GM12878 (cell line): Measurements from ENCODE around the gene FAM131B. TPM values are rescaled to one million over a fixed set of nuclear protein-coding genes. Genes with fewer than 3 reads are reported as not detected.

ENCODE experiments used
- ATAC-seq: fragments of 200-7000 bp; cut with Tn5 transposase; 3 replicates; pipeline ENCODE4 v1.9.1; 2020; ENCODE audit warnings: mild to moderate bottlenecking, moderate library complexity
- BruUV-seq: library from RNA; stranded (reverse); fragments of 400-500 nt; replicated peaks from 2 replicates; lab custom pipeline; 2021; lab: Mats Ljungman, UMichigan
- CTCF ChIA-PET: fragments of 300-600 bp; sonication (Branson Sonifier 250); formaldehyde crosslinking; extraction: SDS; loops from one replicate; lab custom pipeline; 2021; ENCODE audit warnings: inconsistent platforms; lab: Yijun Ruan, JAX
- POLR2A ChIA-PET: fragments of 350-600 bp; formaldehyde crosslinking; extraction: SDS; loops from one replicate; lab custom pipeline; 2021; ENCODE audit warnings: inconsistent platforms; lab: Charles Lee
- RAD21 ChIA-PET: fragments of 300-600 bp; sonication (Branson Sonifier 250); formaldehyde crosslinking; loops from one replicate; lab custom pipeline; 2023; ENCODE audit warnings: antibody characterized with exemption; ENCODE audit not compliant: unreplicated experiment; lab: Charles Lee
- SMC1A ChIA-PET: fragments of 300-600 bp; sonication (Branson Sonifier 250); formaldehyde crosslinking; loops from one replicate; lab custom pipeline; 2023; ENCODE audit not compliant: unreplicated experiment, uncharacterized antibody; lab: Charles Lee
- DNase-seq: peaks from one replicate; pipeline ENCODE4 v3.0.0-alpha.2; 2011; ENCODE audit warnings: low read depth, low spot score
- FAIRE-seq: peaks from 3 replicates; lab custom pipeline; 2011; peaks lifted over from hg19 to GRCh38; lab: Jason Lieb, UNC
- H2AFZ ChIP-seq: 2 replicates; pipeline ENCODE4 v1.6.0; 2011; ENCODE audit warnings: low read depth, low read length, control low read depth; ENCODE audit not compliant: control insufficient read depth
- H3K27ac ChIP-seq: 2 replicates; pipeline ENCODE4 v1.5.1; 2011; ENCODE audit warnings: control low read depth; ENCODE audit not compliant: control insufficient read depth, insufficient read depth
- H3K27me3 ChIP-seq, 2 experiments: replicated peaks in 1 of 2; 2 replicates each; pipeline versions ENCODE4 v1.6.0 to v1.6.1; 2011; ENCODE audit warnings: low read length in 1 of 2; ENCODE audit not compliant: control insufficient read depth in 2 of 2, insufficient read depth in 2 of 2
- H3K36me3 ChIP-seq, 2 experiments: 2 replicates each; pipeline ENCODE4 v1.5.1; 2011; ENCODE audit warnings: low read length in 1 of 2; ENCODE audit not compliant: control insufficient read depth in 2 of 2, insufficient read depth in 2 of 2
- H3K4me1 ChIP-seq: 2 replicates; pipeline ENCODE4 v1.6.1; 2011; ENCODE audit warnings: mild to moderate bottlenecking, low read length, moderate library complexity, mixed read lengths; ENCODE audit not compliant: control insufficient read depth, insufficient read depth
- H3K4me2 ChIP-seq: 2 replicates; pipeline ENCODE4 v1.6.0; 2011; ENCODE audit warnings: control low read depth; ENCODE audit not compliant: control insufficient read depth, insufficient read depth
- H3K4me3 ChIP-seq: fragments of 200-600 bp; sonication (generic); 2 replicates; pipeline ENCODE4 v1.5.1; 2016
- H3K79me2 ChIP-seq: 2 replicates; pipeline ENCODE4 v1.6.0; 2011; ENCODE audit warnings: low read length; ENCODE audit not compliant: control insufficient read depth, insufficient read depth
- H3K9ac ChIP-seq: 2 replicates; pipeline ENCODE4 v1.8.0; 2011; ENCODE audit warnings: low read length, control low read depth, mixed read lengths; ENCODE audit not compliant: control insufficient read depth, insufficient read depth
- H3K9me3 ChIP-seq: replicated peaks from 3 replicates; pipeline ENCODE4 v1.5.1; 2011; ENCODE audit warnings: mild to moderate bottlenecking, low read length; ENCODE audit not compliant: control insufficient read depth, insufficient read depth
- H4K20me1 ChIP-seq: 2 replicates; pipeline ENCODE4 v1.6.0; 2011; ENCODE audit not compliant: control insufficient read depth, insufficient read depth
- BHLHE40 ChIP-seq, 2 experiments: fragments of 450-650 bp in 1 of 2; IDR thresholded peaks; 2 replicates each; pipeline ENCODE4 v1.6.1; 2011 to 2017; ENCODE audit warnings: low read depth in 2 of 2, borderline replicate concordance in 1 of 2, improper control_type of control experiment in 1 of 2, low read length in 1 of 2, mild to moderate bottlenecking in 1 of 2
- CREM ChIP-seq: IDR thresholded peaks from 2 replicates; pipeline ENCODE4 v1.6.1; 2014; ENCODE audit warnings: antibody characterized with exemption, low read depth
- JUNB ChIP-seq: IDR thresholded peaks from 2 replicates; pipeline ENCODE4 v1.6.1; 2016; ENCODE audit warnings: antibody characterized with exemption, mild to moderate bottlenecking
- RCOR1 ChIP-seq: conservative IDR thresholded peaks from 2 replicates; pipeline ENCODE4 v1.6.1; 2012; ENCODE audit warnings: low read depth, low read length, improper control_type of control experiment
- SKIL ChIP-seq: fragments of 450-650 bp; IDR thresholded peaks from 2 replicates; pipeline ENCODE4 v1.6.1; 2017; ENCODE audit warnings: mild to moderate bottlenecking, low read depth, inconsistent platforms; ENCODE audit not compliant: poor library complexity, severe bottlenecking
- USF2 ChIP-seq: IDR thresholded peaks from 2 replicates; pipeline ENCODE4 v1.6.1; 2011; ENCODE audit warnings: low read depth, low read length, improper control_type of control experiment, borderline replicate concordance
- ZZZ3 ChIP-seq: IDR thresholded peaks from 2 replicates; pipeline ENCODE4 v1.6.1; 2011; ENCODE audit warnings: low read depth; ENCODE audit not compliant: control insufficient read depth, insufficient read length
- WGBS: methylation state at CpG from one replicate; pipeline ENCODE4 v1.1.6; 2016; ENCODE audit warnings: low lambda C conversion rate; ENCODE audit not compliant: insufficient replicate concordance, insufficient coverage; ENCODE audit errors: missing lambda C conversion rate; 5-methylcytosine and 5-hydroxymethylcytosine counted together
- in situ Hi-C: fragments of 300-500 bp; cut with MboI; formaldehyde crosslinking; loops from 9 replicates; pipeline ENCODE4 v1.14.3; 2018; ENCODE audit warnings: mixed read lengths
- intact Hi-C: fragments of 100-400 bp; cut with micrococcal nuclease; formaldehyde crosslinking; loops from one replicate; pipeline ENCODE4 v1.14.2; 2022; ENCODE audit not compliant: unreplicated experiment
- polyA plus RNA-seq, 11 experiments: library from polyadenylated mRNA; depleted of rRNA in 4 of 11; unstranded in 6 of 11; stranded (reverse) in 5 of 11; fragments of >200 nt; fragmentation: Nextera tagmentation in 4 of 11; fragmentation: Illumina TruSeq in 1 of 11; extraction: Ambion mirVana in 4 of 11; extraction: Trizol in 1 of 11; gene quantifications; 1 replicate in 1 of 11; 2 replicates in 10 of 11; pipeline versions ENCODE4 v1.2.1 to v1.2.3, GENCODE V29; 2011 to 2016; ENCODE audit warnings: inconsistent platforms in 2 of 11, missing spikeins in 2 of 11, low read depth in 1 of 11
- total RNA-seq, 4 experiments: library from RNA; depleted of rRNA in 3 of 4; stranded (reverse); fragments of >200 nt in 3 of 4; fragmentation: Illumina TruSeq in 1 of 4; extraction: Trizol in 1 of 4; gene quantifications; 2 replicates each; pipeline versions ENCODE4 v1.2.1 to v1.2.3, GENCODE V29; 2013 to 2021
- TF ChIP-seq, protein P1 (sequence below): fragments of 450-650 bp; formaldehyde crosslinking; IDR thresholded peaks from 2 replicates; pipeline ENCODE4 v1.4.0; 2022; ENCODE audit warnings: mild to moderate bottlenecking, moderate library complexity

Gene FAM131B
- total and polyA plus RNA-seq, 10 of the 15 experiments (the other 5 are each of a cell fraction or from before 2014, with no cell fraction given), result 0.03 to 0.05 TPM; not detected in 8

- peak; percentile 13; the same call in 2 of the 3 replicates for ATAC-seq
- Histone ChIP-seq H3K27me3 (peaks cover 0 to 4% of the 10 kb centered on the region in 2 experiments; a peak in 2 of 4 replicates), H3K9me3 (no peaks in the 10 kb centered on the region), H3K27ac (no peak overlapping the region), H2AFZ (no peak overlapping the region), H4K20me1 (no peaks in the 10 kb centered on the region), H3K4me2 (no peak overlapping the region; the same call in 1 of the 2 replicates), H3K79me2 (no peaks in the 10 kb centered on the region), H3K4me3 (no peak overlapping the region), H3K9ac (no peak overlapping the region), H3K4me1 (peaks cover 3% of the 10 kb centered on the region), H3K36me3 (no peaks in the 10 kb centered on the region)
- DNase-seq, result no peak
- FAIRE-seq, result no peak
- 6% methylated on average over 13 of the region's 20 CpGs for WGBS
- POLR2A ChIA-PET, result no interaction called here
- in situ Hi-C loops (no loop called here), intact Hi-C loops (no loop called here)
- BruUV-seq, result no TSS peak
- CTCF ChIA-PET, result interaction anchor here (0.8 to 1.0 kb wide), 3 partner anchors 8 to 168 kb away, joined by 3 to 4 read pairs (median 3); no protein-coding TSS in a partner anchor
- RAD21 ChIA-PET, result interaction anchor here (1.6 to 2.2 kb wide), 2 partner anchors 36 to 168 kb away, joined by 3 to 8 read pairs; no protein-coding TSS in a partner anchor
- SMC1A ChIA-PET, result interaction anchor here (1.6 to 2.3 kb wide), 2 partner anchors 166 to 168 kb away, joined by 4 to 6 read pairs; no protein-coding TSS in a partner anchor
- TF ChIP-seq USF2, result no peak
- TF ChIP-seq SKIL, result no peak
- no peak for TF ChIP-seq CREM
- TF ChIP-seq JUNB, result no peak
- no peak for TF ChIP-seq BHLHE40 (IDR thresholded peaks at IDR 0.05; ENCODE audit: borderline replicate concordance in 1 of 2, low read depth in 2 of 2, low read length in 1 of 2)
- no peak for TF ChIP-seq RCOR1
- TF ChIP-seq, protein P1, sequence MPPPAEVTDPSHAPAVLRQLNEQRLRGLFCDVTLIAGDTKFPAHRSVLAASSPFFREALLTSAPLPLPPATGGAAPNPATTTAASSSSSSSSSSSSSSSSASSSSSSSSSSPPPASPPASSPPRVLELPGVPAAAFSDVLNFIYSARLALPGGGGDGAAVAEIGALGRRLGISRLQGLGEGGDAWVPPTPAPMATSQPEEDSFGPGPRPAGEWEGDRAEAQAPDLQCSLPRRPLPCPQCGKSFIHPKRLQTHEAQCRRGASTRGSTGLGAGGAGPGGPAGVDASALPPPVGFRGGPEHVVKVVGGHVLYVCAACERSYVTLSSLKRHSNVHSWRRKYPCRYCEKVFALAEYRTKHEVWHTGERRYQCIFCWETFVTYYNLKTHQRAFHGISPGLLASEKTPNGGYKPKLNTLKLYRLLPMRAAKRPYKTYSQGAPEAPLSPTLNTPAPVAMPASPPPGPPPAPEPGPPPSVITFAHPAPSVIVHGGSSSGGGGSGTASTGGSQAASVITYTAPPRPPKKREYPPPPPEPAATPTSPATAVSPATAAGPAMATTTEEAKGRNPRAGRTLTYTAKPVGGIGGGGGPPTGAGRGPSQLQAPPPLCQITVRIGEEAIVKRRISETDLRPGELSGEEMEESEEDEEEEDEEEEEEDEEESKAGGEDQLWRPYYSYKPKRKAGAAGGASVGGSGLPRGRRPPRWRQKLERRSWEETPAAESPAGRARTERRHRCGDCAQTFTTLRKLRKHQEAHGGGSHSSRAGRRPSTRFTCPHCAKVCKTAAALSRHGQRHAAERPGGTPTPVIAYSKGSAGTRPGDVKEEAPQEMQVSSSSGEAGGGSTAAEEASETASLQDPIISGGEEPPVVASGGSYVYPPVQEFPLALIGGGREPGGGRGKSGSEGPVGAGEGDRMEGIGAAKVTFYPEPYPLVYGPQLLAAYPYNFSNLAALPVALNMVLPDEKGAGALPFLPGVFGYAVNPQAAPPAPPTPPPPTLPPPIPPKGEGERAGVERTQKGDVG (CRISPR knock-in tag), result no peak
- TF ChIP-seq ZZZ3, result no peak
These were observed 45.8 kb upstream of the FAM131B start for GRCh38 chr7:143408252-143408685.
